GM12891 (cell line): ENCODE results near the gene KIF3C.

Source experiments
- DNase-seq: peaks from one replicate; pipeline ENCODE4 v3.0.0; 2011; ENCODE audit warnings: low spot score; ENCODE audit not compliant: insufficient read length
- FAIRE-seq: peaks from 2 replicates; lab custom pipeline; 2011; peaks lifted over from hg19 to GRCh38; lab: Jason Lieb, UNC
- PAX5 ChIP-seq: IDR thresholded peaks from 2 replicates; pipeline ENCODE4 v1.6.1; 2011; ENCODE audit warnings: low read length, moderate library complexity, mild to moderate bottlenecking; ENCODE audit not compliant: insufficient read depth, severe bottlenecking
- POLR2A ChIP-seq: IDR thresholded peaks from 2 replicates; pipeline ENCODE4 v1.6.1; 2011; ENCODE audit warnings: low read depth, low read length, control low read depth
- POLR2AphosphoS5 ChIP-seq: IDR thresholded peaks from 2 replicates; pipeline ENCODE4 v1.6.1; 2011; ENCODE audit warnings: low read depth, low read length, control low read depth
- POU2F2 ChIP-seq: IDR thresholded peaks from 2 replicates; pipeline ENCODE4 v1.6.1; 2011; ENCODE audit warnings: low read depth, mild to moderate bottlenecking, control low read depth, low read length, moderate library complexity
- SPI1 ChIP-seq: IDR thresholded peaks from 2 replicates; pipeline ENCODE4 v1.6.1; 2011; ENCODE audit warnings: low read depth, low read length, control low read depth
- TAF1 ChIP-seq: IDR thresholded peaks from 2 replicates; pipeline ENCODE4 v1.6.1; 2011; ENCODE audit warnings: low read depth, low read length, control low read depth

The KIF3C gene

GRCh38 chr2:25996844-25997243 lies 14.5 kb upstream of the KIF3C start:
- TF ChIP-seq POLR2A (no peak), TAF1 (no peak), POLR2AphosphoS5 (no peak), PAX5 (no peak), SPI1 (no peak), POU2F2 (no peak)
- FAIRE-seq, result no peak

GRCh38 chr2:25994509-25994908 lies 12.2 kb upstream of the KIF3C start:
- TF ChIP-seq POLR2A, result no peak
- no peak for TF ChIP-seq SPI1
- no peak for TF ChIP-seq TAF1
- TF ChIP-seq POLR2AphosphoS5, result no peak
- no peak for TF ChIP-seq POU2F2
- TF ChIP-seq PAX5, result no peak
- FAIRE-seq (no peak), DNase-seq (no peak)

More at GRCh38 chr2:25996844-25997243, 14.5 kb upstream of the KIF3C start:
- no peak for DNase-seq

DNA sequence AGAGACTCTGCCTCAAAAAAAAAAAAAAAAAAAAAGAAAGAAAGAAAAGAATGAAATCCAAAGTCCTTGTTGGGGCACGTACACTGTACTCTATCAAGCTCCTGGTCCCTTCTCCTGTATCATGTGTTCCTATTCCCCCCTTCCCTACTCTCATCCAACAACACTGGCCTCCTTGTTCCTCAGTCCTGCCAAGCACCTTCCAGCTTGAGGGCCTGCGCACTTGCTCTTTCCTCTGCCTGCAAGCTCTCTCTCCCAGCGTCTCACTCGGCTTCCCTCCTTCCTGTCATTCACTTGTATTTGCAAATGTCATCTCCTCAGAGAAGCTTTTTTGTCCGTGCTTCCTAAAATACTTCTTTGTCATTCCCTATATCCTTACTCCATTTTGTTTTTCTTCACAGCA lies 10.8 kb upstream of the KIF3C start:
- FAIRE-seq (no peak), DNase-seq (no peak)
- no peak for TF ChIP-seq PAX5
- no peak for TF ChIP-seq POU2F2
- no peak for TF ChIP-seq SPI1
- TF ChIP-seq TAF1, result no peak
- no peak for TF ChIP-seq POLR2A
- no peak for TF ChIP-seq POLR2AphosphoS5

DNA sequence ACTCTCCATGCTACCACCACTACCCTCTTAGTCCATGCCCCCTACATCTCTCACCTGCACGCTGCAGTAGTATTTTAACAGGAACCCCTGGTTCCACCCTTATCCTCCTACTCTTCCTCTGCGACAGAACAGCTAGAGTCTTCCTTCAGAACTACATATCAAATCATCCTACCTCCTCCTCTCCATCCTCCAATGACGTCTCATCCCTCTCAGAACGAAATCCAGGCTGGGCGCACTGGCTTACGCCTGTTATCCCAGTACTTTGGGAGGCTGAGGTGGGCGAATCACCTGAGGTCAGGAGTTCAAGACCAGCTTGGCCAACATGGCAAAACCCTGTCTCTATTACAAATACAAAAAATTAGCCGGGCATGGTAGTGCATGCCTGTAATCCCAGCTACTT lies 10.3 kb upstream of the KIF3C start:
- no peak for FAIRE-seq
- no peak for TF ChIP-seq TAF1
- TF ChIP-seq SPI1, result no peak
- no peak for TF ChIP-seq POU2F2
- TF ChIP-seq POLR2AphosphoS5, result no peak
- no peak for TF ChIP-seq POLR2A
- TF ChIP-seq PAX5, result no peak
- DNase-seq, result no peak

DNA sequence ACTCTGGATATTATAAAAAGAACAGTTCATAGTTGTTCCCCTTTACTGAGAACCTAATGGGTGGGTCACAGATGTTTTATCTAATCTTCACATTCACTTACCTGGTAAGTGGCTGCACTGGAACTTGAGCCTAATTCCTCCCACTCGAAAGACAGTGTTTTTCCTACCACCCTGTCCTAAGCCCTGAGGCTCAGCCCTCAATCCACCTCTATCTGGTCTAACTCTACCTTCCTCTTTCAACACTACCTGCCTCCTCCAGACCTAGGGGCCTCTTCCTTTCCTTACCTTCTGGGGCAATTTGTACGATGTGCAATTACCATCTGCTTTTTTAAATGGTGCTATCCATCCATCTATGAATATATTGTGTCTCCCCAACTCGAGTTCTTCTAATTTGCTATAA lies 9.7 kb upstream of the KIF3C start:
- FAIRE-seq (no peak), DNase-seq (no peak)
- no peak for TF ChIP-seq SPI1
- TF ChIP-seq POU2F2, result no peak
- no peak for TF ChIP-seq POLR2A
- TF ChIP-seq POLR2AphosphoS5, result no peak
- TF ChIP-seq TAF1, result no peak
- TF ChIP-seq PAX5, result no peak

DNA sequence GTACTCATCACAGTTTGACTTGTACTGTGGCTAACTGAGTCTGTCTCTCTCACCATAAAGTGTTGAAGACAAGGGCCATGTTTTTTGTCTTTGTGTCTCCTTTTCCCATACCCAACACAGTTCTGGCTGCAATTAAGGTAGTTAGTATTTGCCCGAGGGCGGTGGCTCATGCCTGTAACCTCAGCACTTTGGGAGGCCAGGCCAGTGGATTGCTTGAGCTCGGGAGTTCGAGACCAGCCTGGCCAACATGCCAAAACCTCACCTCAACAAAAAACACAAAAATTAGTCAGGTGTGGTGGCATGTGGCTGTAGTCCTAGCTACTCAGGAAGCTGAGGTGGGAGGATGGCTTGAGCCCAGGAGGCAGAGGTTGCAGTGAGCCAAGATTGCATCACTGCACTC lies 6.9 kb upstream of the KIF3C start:
- TF ChIP-seq POLR2AphosphoS5, result no peak
- no peak for TF ChIP-seq POLR2A
- TF ChIP-seq POU2F2, result no peak
- no peak for TF ChIP-seq TAF1
- no peak for TF ChIP-seq SPI1
- TF ChIP-seq PAX5, result no peak
- no peak for DNase-seq
- no peak for FAIRE-seq

GRCh38 chr2:25988134-25988533 lies 5.8 kb upstream of the KIF3C start:
- FAIRE-seq (no peak), DNase-seq (no peak)
- no peak for TF ChIP-seq PAX5
- TF ChIP-seq TAF1, result no peak
- TF ChIP-seq SPI1, result no peak
- no peak for TF ChIP-seq POLR2AphosphoS5
- TF ChIP-seq POU2F2, result no peak
- no peak for TF ChIP-seq POLR2A

DNA sequence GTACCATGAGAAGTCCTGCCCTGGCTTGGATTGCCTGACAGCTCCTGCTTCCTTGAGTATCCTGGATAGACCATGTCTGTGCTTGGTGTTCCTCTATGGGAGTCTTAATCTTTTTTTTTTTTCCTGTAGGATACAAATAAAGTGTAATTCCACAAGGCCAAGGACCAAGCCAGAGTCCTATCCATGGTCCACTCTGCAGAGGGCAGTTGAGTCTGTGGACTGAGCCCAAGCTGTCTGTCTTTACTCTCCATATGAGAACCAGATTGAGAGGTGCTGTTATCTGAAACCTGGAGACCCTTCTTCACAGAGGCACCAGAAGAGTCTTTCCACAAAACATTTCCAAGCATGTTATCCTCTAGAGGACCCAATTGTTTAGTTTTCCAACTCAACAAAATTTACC lies 1.4 kb upstream of the KIF3C start:
- no peak for DNase-seq
- no peak for FAIRE-seq
- TF ChIP-seq POLR2AphosphoS5, result no peak
- no peak for TF ChIP-seq POU2F2
- TF ChIP-seq POLR2A, result no peak
- no peak for TF ChIP-seq PAX5
- TF ChIP-seq TAF1, result no peak
- TF ChIP-seq SPI1, result no peak

DNA sequence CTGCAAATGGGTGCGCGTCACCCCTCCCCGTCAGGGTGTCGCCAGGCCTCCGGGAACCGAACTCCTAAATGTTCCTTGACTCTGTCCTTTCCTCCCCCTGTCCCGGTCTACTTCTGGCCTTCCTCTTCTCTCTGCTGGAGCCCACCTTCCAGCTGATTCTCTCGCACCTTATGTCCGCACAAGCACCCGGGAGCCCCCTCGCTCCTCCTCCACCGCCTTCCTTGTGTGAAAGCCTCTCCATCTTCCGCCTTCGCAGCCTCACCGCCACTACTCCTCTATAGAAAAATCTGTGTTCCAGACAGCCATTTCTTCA lies 627 bp upstream of the KIF3C start:
- no peak for DNase-seq
- TF ChIP-seq TAF1, result no peak
- no peak for TF ChIP-seq POLR2AphosphoS5
- TF ChIP-seq POU2F2, result no peak
- no peak for TF ChIP-seq SPI1
- no peak for TF ChIP-seq POLR2A
- no peak for TF ChIP-seq PAX5
- FAIRE-seq, result no peak
